Neuron (in vitro differentiated cells): Measurements from ENCODE around the gene NR5A2.

Source experiments
- H2AFZ ChIP-seq: one replicate; pipeline ENCODE4 v1.6.1; 2013; ENCODE audit warnings: low read depth, mild to moderate bottlenecking, inconsistent platforms, low read length, moderate library complexity
- H3K27me3 ChIP-seq: one replicate; pipeline ENCODE4 v1.6.1; 2013; ENCODE audit warnings: low read length; ENCODE audit not compliant: insufficient read depth
- H3K36me3 ChIP-seq: one replicate; pipeline ENCODE4 v1.6.1; 2013; ENCODE audit warnings: low read length; ENCODE audit not compliant: insufficient read depth
- H3K4me1 ChIP-seq: one replicate; pipeline ENCODE4 v1.6.1; 2013; ENCODE audit warnings: low read length; ENCODE audit not compliant: insufficient read depth
- H3K4me3 ChIP-seq: 2 replicates; pipeline ENCODE4 v1.5.1; 2013; ENCODE audit warnings: mild to moderate bottlenecking, low read length, moderate library complexity
- H3K9me3 ChIP-seq: one replicate; pipeline ENCODE4 v1.6.1; 2013; ENCODE audit warnings: low read length

The NR5A2 gene

GRCh38 chr1:200029035-200029821 lies 1.7 kb downstream of the NR5A2 start:
- Histone ChIP-seq H3K4me1 (peaks cover 12% of the 10 kb centered on the region), H2AFZ (peak overlapping the region; percentile 70), H3K4me3 (peak overlapping the region; percentile 48), H3K36me3 (no peaks in the 10 kb centered on the region), H3K9me3 (peaks cover 4% of the 10 kb centered on the region), H3K27me3 (peaks cover 68% of the 10 kb centered on the region)

DNA sequence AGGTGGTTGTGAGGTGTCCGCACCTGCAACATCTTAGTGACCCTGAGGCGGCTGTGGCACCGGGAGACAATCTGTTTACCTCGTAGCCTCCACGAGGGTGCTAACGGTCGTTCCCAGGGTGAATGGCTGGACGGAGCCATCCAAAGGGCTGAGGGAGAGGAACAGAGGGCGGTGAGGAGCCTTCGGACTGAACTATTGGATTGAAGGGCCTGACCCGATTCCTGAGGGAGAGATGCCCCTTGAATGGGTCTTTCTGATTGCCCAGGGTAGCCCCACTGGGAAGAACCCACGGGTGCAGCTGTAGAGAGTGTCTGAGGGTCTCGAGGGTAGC lies 2.3 kb downstream of the NR5A2 start:
- Histone ChIP-seq H3K4me1 (peaks cover 12% of the 10 kb centered on the region), H3K9me3 (peaks cover 4% of the 10 kb centered on the region), H2AFZ (peak overlapping the region; percentile 70), H3K27me3 (peaks cover 72% of the 10 kb centered on the region), H3K4me3 (no peak overlapping the region), H3K36me3 (no peaks in the 10 kb centered on the region)

GRCh38 chr1:200030791-200031190 lies 3.3 kb downstream of the NR5A2 start:
- H3K4me1 ChIP-seq, result peaks cover 20% of the 10 kb centered on the region
- no peak overlapping the region for H3K4me3 ChIP-seq
- H2AFZ ChIP-seq, result no peak overlapping the region
- H3K27me3 ChIP-seq, result peaks cover 79% of the 10 kb centered on the region
- no peaks in the 10 kb centered on the region for H3K36me3 ChIP-seq
- H3K9me3 ChIP-seq, result peaks cover 4% of the 10 kb centered on the region

GRCh38 chr1:200033511-200034261 lies 6.2 kb downstream of the NR5A2 start:
- H3K27me3 ChIP-seq, result peaks cover 92% of the 10 kb centered on the region
- H3K4me3 ChIP-seq, result no peak overlapping the region
- H3K4me1 ChIP-seq, result peaks cover 24% of the 10 kb centered on the region
- no peaks in the 10 kb centered on the region for H3K36me3 ChIP-seq
- H3K9me3 ChIP-seq, result peaks cover 11% of the 10 kb centered on the region
- no peak overlapping the region for H2AFZ ChIP-seq

- Histone ChIP-seq H3K9me3 (peaks cover 11% of the 10 kb centered on the region), H3K4me3 (no peak overlapping the region), H2AFZ (no peak overlapping the region), H3K4me1 (peaks cover 25% of the 10 kb centered on the region), H3K36me3 (no peaks in the 10 kb centered on the region), H3K27me3 (peaks cover 88% of the 10 kb centered on the region)
These were observed 6.7 kb downstream of the NR5A2 start for GRCh38 chr1:200034262-200034557.

GRCh38 chr1:200034761-200035396 lies 7.4 kb downstream of the NR5A2 start:
- Histone ChIP-seq H2AFZ (no peak overlapping the region), H3K4me3 (no peak overlapping the region), H3K9me3 (peaks cover 11% of the 10 kb centered on the region), H3K4me1 (peaks cover 28% of the 10 kb centered on the region), H3K27me3 (peaks cover 83% of the 10 kb centered on the region), H3K36me3 (no peaks in the 10 kb centered on the region)

- peaks cover 11% of the 10 kb centered on the region for H3K9me3 ChIP-seq
- no peak overlapping the region for H3K4me3 ChIP-seq
- H3K36me3 ChIP-seq, result no peaks in the 10 kb centered on the region
- peaks cover 84% of the 10 kb centered on the region for H3K27me3 ChIP-seq
- H3K4me1 ChIP-seq, result peaks cover 31% of the 10 kb centered on the region
- H2AFZ ChIP-seq, result no peak overlapping the region
These were observed 8.0 kb downstream of the NR5A2 start for GRCh38 chr1:200035397-200035955.

- H3K4me3 ChIP-seq, result no peak overlapping the region
- H3K27me3 ChIP-seq, result peaks cover 84% of the 10 kb centered on the region
- peaks cover 31% of the 10 kb centered on the region for H3K4me1 ChIP-seq
- no peak overlapping the region for H2AFZ ChIP-seq
- H3K9me3 ChIP-seq, result peaks cover 11% of the 10 kb centered on the region
- H3K36me3 ChIP-seq, result no peaks in the 10 kb centered on the region
These were observed 8.6 kb downstream of the NR5A2 start for GRCh38 chr1:200035956-200036618.

DNA sequence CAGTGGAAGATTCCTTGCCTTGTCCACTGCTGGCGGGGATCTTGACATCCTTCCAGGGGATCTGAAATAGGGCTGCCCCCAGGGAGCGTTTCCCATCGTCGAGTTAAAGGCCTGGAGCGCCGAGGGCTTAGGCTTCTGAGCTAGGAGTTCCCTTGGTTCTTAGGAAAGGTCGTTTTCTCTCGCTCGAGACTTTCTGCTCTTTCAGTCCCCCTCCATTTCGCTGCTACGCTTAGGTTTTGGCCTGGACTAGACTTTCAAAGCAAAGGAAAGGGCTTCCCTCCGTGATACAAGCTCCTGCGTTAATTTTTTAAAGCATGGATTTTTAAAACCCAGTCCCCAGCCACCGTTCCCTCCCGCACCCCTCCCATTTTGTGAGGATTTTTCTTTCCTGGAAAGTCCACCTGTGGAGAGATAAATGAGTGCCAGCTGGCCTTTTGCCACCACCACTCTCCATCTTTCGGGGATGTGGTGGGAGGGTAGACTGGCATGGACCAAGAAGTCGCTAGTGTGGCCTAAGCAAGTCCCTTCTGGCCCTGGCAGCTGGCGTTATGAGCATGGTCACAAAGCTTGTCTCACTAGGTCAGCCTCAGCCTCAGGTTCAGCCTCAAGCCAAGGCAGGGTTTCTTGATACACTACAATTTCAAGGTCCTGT lies 9.2 kb downstream of the NR5A2 start:
- Histone ChIP-seq H2AFZ (no peak overlapping the region), H3K36me3 (no peaks in the 10 kb centered on the region), H3K27me3 (peaks cover 87% of the 10 kb centered on the region), H3K4me3 (no peak overlapping the region), H3K4me1 (peaks cover 31% of the 10 kb centered on the region), H3K9me3 (peaks cover 11% of the 10 kb centered on the region)

- Histone ChIP-seq H3K36me3 (no peaks in the 10 kb centered on the region), H2AFZ (no peak overlapping the region), H3K27me3 (peaks cover 87% of the 10 kb centered on the region), H3K4me1 (peaks cover 33% of the 10 kb centered on the region), H3K4me3 (no peak overlapping the region), H3K9me3 (peaks cover 11% of the 10 kb centered on the region)
These were observed 10.0 kb downstream of the NR5A2 start for GRCh38 chr1:200037501-200037900.

DNA sequence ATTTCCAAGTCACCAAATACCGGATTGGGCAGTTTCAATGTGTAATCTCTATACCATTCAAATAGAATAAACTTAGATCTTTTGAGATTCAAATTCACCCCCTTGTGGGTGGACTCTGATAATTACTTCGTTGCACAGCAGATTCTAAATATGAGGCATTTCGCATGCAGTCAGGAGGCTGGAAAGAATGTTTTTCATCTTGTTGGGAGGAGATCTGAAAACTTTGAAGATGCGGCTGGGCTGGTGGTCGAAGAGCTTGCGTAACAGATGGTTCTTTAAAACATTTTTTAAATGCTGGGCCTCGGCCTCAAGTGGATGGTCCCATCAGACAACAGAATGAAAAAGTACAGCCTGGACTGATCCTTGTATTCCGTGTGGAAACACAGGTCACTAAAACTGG lies 10.4 kb downstream of the NR5A2 start:
- Histone ChIP-seq H3K36me3 (no peaks in the 10 kb centered on the region), H2AFZ (no peak overlapping the region)

GRCh38 chr1:200038325-200038980 lies 10.9 kb downstream of the NR5A2 start:
- peaks cover 8% of the 10 kb centered on the region for H3K9me3 ChIP-seq
- H3K36me3 ChIP-seq, result no peaks in the 10 kb centered on the region
- peaks cover 42% of the 10 kb centered on the region for H3K4me1 ChIP-seq
- H3K4me3 ChIP-seq, result peak overlapping the region; percentile 37
- peak overlapping the region; percentile 96 for H2AFZ ChIP-seq
- H3K27me3 ChIP-seq, result peaks cover 88% of the 10 kb centered on the region

More for the DNA sequence above, 10.4 kb downstream of the NR5A2 start:
- H3K27me3 ChIP-seq, result peaks cover 88% of the 10 kb centered on the region
- H3K4me1 ChIP-seq, result peaks cover 38% of the 10 kb centered on the region
- no peak overlapping the region for H3K4me3 ChIP-seq
- peaks cover 10% of the 10 kb centered on the region for H3K9me3 ChIP-seq
